Astrocyte of the spinal cord (primary cell): ENCODE results near the gene CAPZA1.

Experiments
- DNase-seq: peaks from one replicate; pipeline ENCODE4 v3.0.0; 2011; ENCODE audit warnings: low read depth, low spot score
- H3K4me3 ChIP-seq: 2 replicates; pipeline ENCODE4 v1.5.1; 2011; ENCODE audit warnings: low read depth, mild to moderate bottlenecking, low read length, moderate library complexity
- CTCF ChIP-seq: IDR thresholded peaks from 2 replicates; pipeline ENCODE4 v1.5.1; 2012; ENCODE audit warnings: low read depth, mild to moderate bottlenecking, low read length, inconsistent platforms
- in situ Hi-C: cut with HindIII; loops from 2 replicates; pipeline ENCODE4 v1.10.0; 2017; ENCODE audit warnings: low sequenced_read_pairs

CAPZA1 gene

GRCh38 chr1:112707221-112708001 lies 87.8 kb downstream of the CAPZA1 start:
- TF ChIP-seq CTCF, result peak; percentile 95
- in situ Hi-C loops, result no loop called here
- peak overlapping the region; percentile 92 for H3K4me3 ChIP-seq
- DNase-seq, result peak; percentile 89

- no peak for TF ChIP-seq CTCF
- no peak overlapping the region for H3K4me3 ChIP-seq
- in situ Hi-C loops, result no loop called here
- DNase-seq, result no peak
These were observed 88.4 kb downstream of the CAPZA1 start for GRCh38 chr1:112708002-112708448.

- in situ Hi-C loops, result no loop called here
- no peak overlapping the region for H3K4me3 ChIP-seq
- TF ChIP-seq CTCF, result no peak
- DNase-seq, result no peak
These were observed 88.9 kb downstream of the CAPZA1 start for GRCh38 chr1:112708489-112708888.

GRCh38 chr1:112710159-112710558 lies 90.5 kb downstream of the CAPZA1 start:
- no peak for DNase-seq
- no peak for TF ChIP-seq CTCF

GRCh38 chr1:112710586-112710985 lies 91.0 kb downstream of the CAPZA1 start:
- no peak for DNase-seq
- in situ Hi-C loops, result no loop called here
- TF ChIP-seq CTCF, result no peak
- no peak overlapping the region for H3K4me3 ChIP-seq

More at GRCh38 chr1:112710159-112710558, 90.5 kb downstream of the CAPZA1 start:
- in situ Hi-C loops, result no loop called here
- no peak overlapping the region for H3K4me3 ChIP-seq

- no peak for TF ChIP-seq CTCF
- in situ Hi-C loops, result no loop called here
- no peak overlapping the region for H3K4me3 ChIP-seq
- DNase-seq, result no peak
These were observed 91.4 kb downstream of the CAPZA1 start for GRCh38 chr1:112711041-112711440.
